Stimulated activated CD8-positive, alpha-beta memory T cell treated with anti-CD3 and anti-CD28 coated beads, Interleukin-4, amount 100 ng/mL, for 4 hours (primary cell): ENCODE results near the gene SCUBE1.

Source experiments
- DNase-seq, 2 donors: peaks; one replicate each; pipeline ENCODE4 v3.0.0-alpha.2; 2020; ENCODE audit warnings: low read depth in 2 of 2, low spot score in 1 of 2

Gene SCUBE1

GRCh38 chr22:43303166-43303565 is 40.0 kb downstream of the SCUBE1 start:
- no peak for DNase-seq

GRCh38 chr22:43302531-43303041 is 40.6 kb downstream of the SCUBE1 start:
- DNase-seq: no peak

- no peak for DNase-seq
These were observed 41.3 kb downstream of the SCUBE1 start for GRCh38 chr22:43301866-43302265.

- DNase-seq: no peak
These were observed 42.1 kb downstream of the SCUBE1 start for GRCh38 chr22:43300891-43301676.

- no peak for DNase-seq
These were observed 43.4 kb downstream of the SCUBE1 start for GRCh38 chr22:43299736-43300135.

- DNase-seq: no peak
These were observed 44.9 kb downstream of the SCUBE1 start for GRCh38 chr22:43298062-43298801.

- no peak for DNase-seq
These were observed 45.7 kb downstream of the SCUBE1 start for GRCh38 chr22:43297270-43298061.

GRCh38 chr22:43296276-43296902 is 46.8 kb downstream of the SCUBE1 start:
- DNase-seq: no peak

GRCh38 chr22:43295660-43296059 is 47.5 kb downstream of the SCUBE1 start:
- no peak for DNase-seq

GRCh38 chr22:43295173-43295572 is 48.0 kb downstream of the SCUBE1 start:
- DNase-seq: no peak

GRCh38 chr22:43293655-43294392 is 49.3 kb downstream of the SCUBE1 start:
- no peak for DNase-seq

- no peak for DNase-seq
These were observed 49.9 kb downstream of the SCUBE1 start for GRCh38 chr22:43293259-43293654.

- DNase-seq: no peak
These were observed 50.5 kb downstream of the SCUBE1 start for GRCh38 chr22:43292630-43293018.

GRCh38 chr22:43291381-43291780 is 51.8 kb downstream of the SCUBE1 start:
- DNase-seq: no peak

GRCh38 chr22:43289976-43290721 is 53.0 kb downstream of the SCUBE1 start:
- no peak for DNase-seq

- DNase-seq: no peak
These were observed 53.6 kb downstream of the SCUBE1 start for GRCh38 chr22:43289531-43289963.

GRCh38 chr22:43288807-43289420 is 54.3 kb downstream of the SCUBE1 start:
- DNase-seq: no peak

- DNase-seq: no peak
These were observed 54.8 kb downstream of the SCUBE1 start for GRCh38 chr22:43288378-43288777.

- no peak for DNase-seq
These were observed 55.7 kb downstream of the SCUBE1 start for GRCh38 chr22:43287441-43287840.
